Liver (tissue), 3 donors: ENCODE data around the gene TTF2.

Experiments
- EGR1 ChIP-seq, 2 donors: IDR thresholded peaks; 2 replicates each; pipeline ENCODE4 v1.6.1; 2016 to 2018; ENCODE audit warnings: antibody characterized with exemption in 2 of 2, low read depth in 2 of 2
- TF ChIP-seq, protein P1 (sequence below): fragments of 150-350 bp; IDR thresholded peaks from 2 replicates; pipeline ENCODE4 v1.5.1; 2017; ENCODE audit warnings: improper control_type of control experiment, low read depth, low read length; ENCODE audit not compliant: missing input control
- donor health status: healthy.
- donor health status: healthy.

DNA sequence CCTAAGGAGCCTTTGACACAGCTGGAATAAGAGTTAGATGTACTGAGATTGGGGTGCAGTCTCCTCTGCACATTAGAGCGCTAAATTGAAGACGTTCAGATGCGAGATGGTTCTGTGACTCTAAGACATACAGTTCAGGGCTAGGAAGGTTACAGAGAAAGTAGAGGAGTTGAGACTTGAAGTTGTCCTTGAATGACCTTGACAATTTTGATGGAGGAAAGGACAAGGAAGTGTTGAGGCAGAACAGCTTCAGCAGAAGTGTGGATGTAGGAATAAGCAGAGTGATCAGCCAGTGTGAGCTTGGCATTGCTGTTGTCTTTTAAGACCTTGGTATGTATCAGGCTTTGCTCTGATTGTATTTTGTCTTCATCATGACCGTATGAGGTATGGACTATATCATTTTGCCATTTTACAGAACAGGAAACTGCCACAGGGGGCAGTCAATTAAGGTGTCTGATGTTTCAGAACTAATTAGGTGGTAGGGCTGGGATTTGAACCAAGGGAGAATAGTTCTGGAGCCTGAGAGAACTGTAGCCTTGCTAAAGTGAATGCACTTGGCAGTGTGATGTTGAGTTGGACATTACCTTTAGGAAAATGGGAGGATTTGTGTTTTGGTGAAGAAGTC lies 9.2 kb downstream of the TTF2 start:
- TF ChIP-seq, protein P1, sequence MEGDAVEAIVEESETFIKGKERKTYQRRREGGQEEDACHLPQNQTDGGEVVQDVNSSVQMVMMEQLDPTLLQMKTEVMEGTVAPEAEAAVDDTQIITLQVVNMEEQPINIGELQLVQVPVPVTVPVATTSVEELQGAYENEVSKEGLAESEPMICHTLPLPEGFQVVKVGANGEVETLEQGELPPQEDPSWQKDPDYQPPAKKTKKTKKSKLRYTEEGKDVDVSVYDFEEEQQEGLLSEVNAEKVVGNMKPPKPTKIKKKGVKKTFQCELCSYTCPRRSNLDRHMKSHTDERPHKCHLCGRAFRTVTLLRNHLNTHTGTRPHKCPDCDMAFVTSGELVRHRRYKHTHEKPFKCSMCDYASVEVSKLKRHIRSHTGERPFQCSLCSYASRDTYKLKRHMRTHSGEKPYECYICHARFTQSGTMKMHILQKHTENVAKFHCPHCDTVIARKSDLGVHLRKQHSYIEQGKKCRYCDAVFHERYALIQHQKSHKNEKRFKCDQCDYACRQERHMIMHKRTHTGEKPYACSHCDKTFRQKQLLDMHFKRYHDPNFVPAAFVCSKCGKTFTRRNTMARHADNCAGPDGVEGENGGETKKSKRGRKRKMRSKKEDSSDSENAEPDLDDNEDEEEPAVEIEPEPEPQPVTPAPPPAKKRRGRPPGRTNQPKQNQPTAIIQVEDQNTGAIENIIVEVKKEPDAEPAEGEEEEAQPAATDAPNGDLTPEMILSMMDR: no peak
- TF ChIP-seq EGR1 (IDR thresholded peaks at IDR 0.05; ENCODE audit: low read depth in 2 of 2): no peak
